Nucleus accumbens (tissue), 56 donors: ENCODE data around the gene WIPF3.
A peak's percentile ranks its signal among the peaks of the same experiment; 100 is the strongest.
"Not testable (repeated sequence)": the region's sequence is repeated elsewhere in the genome, so short reads cannot be mapped to it uniquely, and the experiment has no call there.

Experiments used
- DNase-seq, 56 donors: peaks; one replicate each; lab custom pipeline; 2025; lab: John Stamatoyannopoulos, UW

WIPF3 gene

DNA sequence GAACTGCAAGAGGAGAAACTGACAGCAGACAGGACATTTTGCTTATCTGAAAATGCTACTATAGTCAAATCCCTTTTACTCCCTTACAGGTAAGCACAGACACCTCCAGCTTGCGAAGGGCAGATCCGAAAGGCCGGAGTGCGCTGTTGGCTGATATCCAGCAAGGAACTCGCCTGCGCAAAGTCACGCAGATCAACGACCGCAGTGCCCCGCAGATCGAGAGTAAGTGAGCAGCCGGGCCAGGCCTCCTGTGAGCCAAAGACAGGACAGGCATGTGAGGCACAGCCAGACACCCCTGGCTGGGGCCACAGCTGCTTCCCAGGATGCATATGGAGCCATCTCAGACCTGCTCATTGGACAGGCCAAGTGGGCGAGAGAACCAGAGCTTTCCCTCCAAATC lies 69.4 kb downstream of the WIPF3 start:
- DNase-seq = no peak

DNA sequence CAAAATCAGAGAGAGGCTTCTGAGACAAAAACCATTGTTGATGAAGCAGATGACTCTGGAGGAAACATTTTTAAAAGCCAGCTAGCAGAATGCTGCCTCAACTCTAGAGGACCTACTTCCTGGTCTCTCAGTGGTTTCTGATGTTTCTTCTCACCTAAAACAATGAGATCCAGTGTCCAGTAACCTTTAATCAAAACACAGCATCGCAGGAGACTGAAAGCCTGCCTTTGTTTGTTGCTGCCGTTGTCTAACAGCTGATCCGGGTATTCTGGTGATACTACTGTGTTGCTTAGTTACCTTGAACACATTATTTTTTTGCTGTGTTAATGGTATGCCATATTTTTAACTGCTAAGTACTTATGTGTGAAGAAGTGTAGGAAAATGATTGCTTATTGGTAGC lies 70.9 kb downstream of the WIPF3 start:
- DNase-seq = peak in 4 of 56 donors; percentile 12 to 35 (median 28)

GRCh38 chr7:29878081-29878688 lies 71.9 kb downstream of the WIPF3 start:
- DNase-seq = peak in 3 of 56 donors; percentile 11 to 53 (median 11)

DNA sequence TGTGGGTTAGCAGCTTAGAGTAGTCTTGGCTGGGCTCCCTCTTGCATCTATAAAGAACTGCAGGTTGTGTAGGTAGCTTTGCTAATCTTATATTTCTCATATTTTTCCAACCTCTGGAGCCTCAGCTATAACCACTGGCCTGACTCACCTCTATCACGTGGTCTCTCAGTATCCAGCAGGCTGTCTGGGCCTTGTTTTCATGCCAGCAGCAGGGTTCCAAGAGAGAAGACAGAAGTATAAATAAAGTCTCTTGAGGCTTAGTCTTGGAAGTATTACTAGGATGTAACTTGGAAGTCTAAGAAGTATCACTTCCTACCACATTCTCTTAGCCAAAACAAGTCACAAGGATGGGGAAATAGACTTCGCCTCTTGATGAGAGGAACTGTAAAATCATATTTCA lies 73.3 kb downstream of the WIPF3 start:
- DNase-seq = no peak

- DNase-seq = no peak
Observed at GRCh38 chr7:29881724-29882123, 75.4 kb downstream of the WIPF3 start.

- DNase-seq = no peak
Observed at GRCh38 chr7:29882481-29882880, 76.2 kb downstream of the WIPF3 start.

GRCh38 chr7:29883462-29884398 lies 77.4 kb downstream of the WIPF3 start:
- peak in 1 of 56 donors; percentile 33 for DNase-seq

DNA sequence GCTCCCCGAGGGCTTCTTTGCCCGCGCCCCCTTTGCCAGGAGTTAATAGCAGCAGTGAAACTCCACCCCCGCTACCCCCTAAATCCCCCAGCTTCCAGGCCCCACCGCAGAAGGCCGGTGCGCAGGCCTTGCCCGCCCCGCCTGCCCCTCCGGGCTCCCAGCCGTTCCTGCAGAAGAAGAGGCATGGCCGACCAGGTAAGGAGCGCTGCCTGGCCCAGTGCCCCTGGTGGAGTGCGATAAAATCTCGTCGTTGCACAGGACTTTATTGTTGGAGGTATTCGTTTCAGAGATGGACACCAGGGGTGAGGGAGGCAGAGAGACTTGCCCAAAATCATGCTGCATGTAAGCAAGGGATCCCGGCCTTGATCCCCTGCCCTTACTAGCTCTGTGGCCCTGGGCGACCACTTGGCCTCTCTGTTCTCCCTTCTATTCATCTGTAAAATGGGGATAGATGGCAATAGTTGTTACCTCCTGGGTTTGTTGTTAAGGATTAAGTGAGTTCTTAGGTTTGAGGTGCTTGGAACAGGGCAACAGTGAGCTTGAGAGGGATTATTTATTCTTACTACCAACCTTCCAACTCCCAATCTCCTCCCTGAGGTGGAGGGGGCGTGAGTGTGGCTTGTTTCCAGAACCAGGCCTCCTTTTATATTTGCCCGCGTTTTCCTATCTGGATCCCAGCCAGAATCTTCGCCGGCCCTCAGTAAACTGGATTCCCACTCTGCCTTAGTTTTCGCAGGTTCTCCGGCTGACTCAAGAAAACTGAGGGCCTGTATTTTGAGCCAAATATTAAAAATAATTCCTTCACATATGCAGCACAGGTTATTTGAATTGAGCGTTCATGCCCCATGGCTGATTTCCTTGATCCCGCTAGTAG lies 78.3 kb downstream of the WIPF3 start:
- DNase-seq = peak in 1 of 56 donors; percentile 13

- no peak for DNase-seq
Observed at GRCh38 chr7:29885626-29886025, 79.3 kb downstream of the WIPF3 start.

- DNase-seq = no peak
Observed at GRCh38 chr7:29886827-29887226, 80.5 kb downstream of the WIPF3 start.

DNA sequence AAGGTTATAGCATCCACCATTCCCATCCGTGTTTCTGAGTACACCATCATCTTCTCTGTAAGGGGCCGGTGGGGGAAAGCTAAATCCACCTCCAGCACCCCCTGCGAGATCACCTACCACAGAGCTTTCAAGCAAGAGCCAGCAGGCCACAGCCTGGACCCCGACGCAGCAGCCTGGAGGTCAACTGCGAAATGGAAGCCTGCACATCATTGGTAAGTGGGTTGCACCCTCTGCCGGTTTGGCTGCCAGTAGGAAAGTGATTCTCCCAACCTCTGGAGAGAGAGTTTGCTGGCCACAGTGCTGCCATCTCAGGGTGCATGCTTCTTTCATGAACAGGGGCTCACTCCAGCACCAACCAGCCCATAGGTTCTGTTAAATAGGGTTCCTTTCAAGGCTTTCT lies 81.7 kb downstream of the WIPF3 start:
- DNase-seq = no peak

DNA sequence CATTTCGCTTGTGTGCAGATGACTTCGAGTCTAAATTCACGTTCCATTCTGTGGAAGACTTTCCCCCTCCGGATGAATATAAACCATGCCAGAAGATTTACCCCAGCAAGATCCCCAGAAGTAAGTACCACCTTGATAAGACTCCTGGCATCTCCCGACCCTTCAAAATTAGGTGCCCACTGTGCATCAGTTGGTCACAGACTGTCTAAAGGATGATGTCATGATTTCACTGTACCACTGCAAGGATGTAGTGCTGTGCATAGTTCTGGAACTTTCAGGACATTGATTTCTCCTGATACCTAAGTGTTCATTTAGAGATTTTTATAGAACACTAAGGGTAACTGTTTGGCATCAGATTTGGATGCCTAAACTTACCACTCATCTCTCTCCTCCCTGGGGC lies 83.0 kb downstream of the WIPF3 start:
- no peak for DNase-seq

DNA sequence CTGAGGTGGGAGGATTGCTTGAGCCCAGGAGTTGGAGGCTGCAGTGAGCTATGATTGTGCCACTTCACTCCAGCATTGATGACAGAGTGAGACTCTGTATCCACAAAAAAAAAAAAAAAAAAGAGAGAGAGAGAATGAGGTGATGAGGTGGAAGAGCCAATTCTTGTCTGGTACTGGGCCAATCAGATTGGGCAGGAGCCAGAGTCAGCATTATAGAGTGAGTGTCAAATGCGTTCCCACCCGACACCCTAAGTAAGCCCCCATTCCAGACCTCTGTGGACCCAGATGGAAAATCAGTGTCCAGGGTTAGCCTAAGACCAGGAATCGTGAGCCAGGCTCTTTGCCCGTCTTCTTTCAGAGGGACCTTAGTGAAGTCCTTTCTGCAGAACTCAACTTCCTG lies 83.9 kb downstream of the WIPF3 start:
- DNase-seq = no peak

DNA sequence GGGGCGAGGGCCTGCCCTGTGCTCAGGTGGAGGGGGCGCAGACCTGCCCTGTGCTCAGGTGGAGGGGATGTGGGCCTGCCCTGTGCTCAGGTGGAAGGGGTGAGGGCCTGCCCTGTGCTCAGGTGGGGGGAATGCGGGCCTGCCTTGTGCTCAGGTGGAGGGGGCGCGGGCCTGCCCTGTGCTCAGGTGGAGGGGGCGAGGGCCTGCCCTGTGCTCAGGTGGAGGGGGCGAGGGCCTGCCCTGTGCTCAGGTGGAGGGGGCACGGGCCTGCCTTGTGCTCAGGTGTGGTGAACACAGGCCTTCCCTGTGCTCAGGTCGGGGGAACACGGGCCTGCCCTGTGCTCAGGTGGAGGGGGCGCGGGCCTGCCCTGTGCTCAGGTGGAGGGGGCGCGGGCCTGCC lies 84.5 kb downstream of the WIPF3 start:
- DNase-seq = not testable (repeated sequence)

GRCh38 chr7:29891766-29892165 lies 85.5 kb downstream of the WIPF3 start:
- DNase-seq = no peak

DNA sequence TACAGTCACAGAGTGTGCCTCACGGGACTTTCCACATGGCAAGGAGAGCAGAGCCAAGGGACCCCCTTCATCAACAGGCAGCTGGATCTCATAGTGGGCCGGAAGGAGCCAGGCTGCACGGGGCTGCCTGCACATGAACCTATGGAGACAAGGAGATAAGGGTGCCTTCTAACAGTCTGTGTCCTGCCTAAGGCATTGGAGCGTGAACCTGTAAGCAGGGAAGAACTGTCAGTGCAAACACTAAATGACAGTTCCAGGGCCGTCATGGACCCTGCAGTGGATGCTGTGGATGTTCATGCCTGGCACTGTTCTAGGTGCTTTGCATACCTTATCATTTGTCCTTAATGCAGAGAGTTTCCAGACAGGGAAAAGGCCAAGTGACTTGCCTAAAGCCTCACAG lies 85.9 kb downstream of the WIPF3 start:
- DNase-seq = no peak

- DNase-seq = no peak
Observed at GRCh38 chr7:29893351-29893965, 87.2 kb downstream of the WIPF3 start.

- no peak for DNase-seq
Observed at GRCh38 chr7:29894256-29894655, 87.9 kb downstream of the WIPF3 start.

DNA sequence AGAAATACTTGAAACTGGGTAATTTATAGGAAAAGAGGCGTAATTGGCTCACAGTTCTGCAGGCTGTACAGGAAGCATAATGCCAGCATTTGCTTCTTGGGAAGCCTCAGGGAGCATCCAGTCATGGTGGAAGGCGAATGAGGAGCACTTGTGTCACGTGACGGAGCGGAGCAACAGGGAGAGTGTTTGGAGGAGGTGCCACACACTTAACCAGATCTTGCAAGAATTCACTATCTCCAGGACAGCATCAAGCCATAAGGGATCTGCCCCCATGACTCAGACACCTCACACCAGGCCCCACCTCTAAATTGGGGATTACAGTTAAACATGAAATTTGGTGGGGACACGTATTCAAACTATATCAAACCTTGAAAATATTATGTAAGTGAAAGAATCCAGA lies 89.3 kb downstream of the WIPF3 start:
- DNase-seq = no peak

DNA sequence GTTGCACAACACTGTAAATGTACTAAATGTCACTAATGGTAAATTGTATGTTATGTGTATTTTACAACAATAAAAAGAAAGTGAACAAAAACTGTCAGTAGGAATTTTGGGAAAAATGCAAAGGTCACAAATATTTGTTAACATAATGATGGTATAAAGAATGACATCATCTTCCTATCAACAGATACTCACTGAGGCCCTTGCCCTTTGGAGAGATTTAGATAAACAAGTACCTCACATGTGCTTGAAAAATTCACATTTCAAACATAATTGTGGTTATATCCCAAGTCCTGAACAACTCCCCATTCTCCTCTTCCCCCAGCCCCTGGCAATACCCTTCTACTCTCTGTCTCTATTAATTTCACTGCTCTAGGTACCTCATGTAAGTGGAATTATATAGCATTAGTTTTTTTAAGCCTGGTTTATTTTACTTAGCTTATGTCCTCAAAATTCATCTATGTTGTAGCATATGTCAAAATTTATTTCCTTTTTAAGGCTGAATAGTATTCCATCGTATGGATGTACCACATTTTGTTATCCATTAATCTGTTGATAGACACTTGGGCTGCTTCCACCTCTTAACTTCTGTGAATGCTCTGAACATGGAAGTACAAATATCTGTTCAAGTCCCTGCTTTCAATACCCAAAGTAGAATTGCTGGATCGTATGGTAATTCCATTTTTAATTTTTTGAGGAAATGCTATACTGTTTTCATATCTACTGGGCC lies 90.5 kb downstream of the WIPF3 start:
- no peak for DNase-seq
